Vagina (tissue), 2 donors: ENCODE data around the gene PRRC2B.

ENCODE experiments used
- CTCF ChIP-seq, 3 experiments: fragments of 450-650 bp in 2 of 3; fragments of 200-600 bp in 1 of 3; sonication (generic) in 1 of 3; IDR thresholded peaks; one replicate each; pipeline ENCODE4 v1.5.1; 2017 to 2019; ENCODE audit warnings: antibody characterized with exemption in 3 of 3, mild to moderate bottlenecking in 2 of 3, moderate library complexity in 2 of 3
- POLR2A ChIP-seq, 2 donors: fragments of 450-650 bp; IDR thresholded peaks; one replicate each; pipeline ENCODE4 v1.6.1; 2017; ENCODE audit warnings: antibody characterized with exemption in 2 of 2, mild to moderate bottlenecking in 2 of 2, moderate library complexity in 2 of 2
- POLR2AphosphoS5 ChIP-seq, 2 donors: sonication (generic); formaldehyde crosslinking; IDR thresholded peaks; one replicate each; pipeline ENCODE4 v1.9.0; 2017; ENCODE audit warnings: antibody characterized with exemption in 2 of 2, mild to moderate bottlenecking in 2 of 2, low read depth in 1 of 2; ENCODE audit not compliant: insufficient read depth in 1 of 2

- TF ChIP-seq CTCF (IDR thresholded peaks at IDR 0.05): no peak
- no peak for TF ChIP-seq POLR2A (IDR thresholded peaks at IDR 0.05)
- TF ChIP-seq POLR2AphosphoS5 (IDR thresholded peaks at IDR 0.05; ENCODE audit: insufficient read depth in 1 of 2, low read depth in 1 of 2): no peak
Observed at GRCh38 chr9:131499254-131499767, 105.4 kb downstream of the PRRC2B start.
